HG03571 (cell line): ENCODE measurements around the gene MUC22.
"Not testable (repeated sequence)": the region's sequence is repeated elsewhere in the genome, so short reads cannot be mapped to it uniquely, and the experiment has no call there.

ENCODE experiments used
- ATAC-seq: cut with Tn5 transposase; IDR thresholded peaks from one replicate; pipeline ENCODE4 v1.9.1; 2021; ENCODE audit not compliant: unreplicated experiment

MUC22 gene

DNA sequence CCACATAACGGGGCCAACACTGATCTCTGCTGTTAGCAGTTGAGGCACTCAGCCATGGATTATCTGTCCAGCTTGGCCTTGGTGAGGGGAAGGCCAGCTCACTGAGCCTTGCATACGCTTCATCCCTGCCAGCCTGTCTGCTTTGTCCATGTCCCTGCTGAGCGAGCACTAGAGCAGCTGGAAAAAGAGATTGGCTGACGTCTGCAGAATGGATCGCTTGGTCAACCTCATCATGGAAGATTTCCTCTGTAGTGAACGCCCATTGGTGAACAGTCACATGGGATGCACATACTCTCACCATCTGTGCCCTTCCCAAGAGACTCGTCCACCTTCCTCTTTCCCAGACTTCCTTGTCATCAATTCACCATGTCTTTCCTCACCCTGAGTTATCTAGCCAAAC lies 26.9 kb downstream of the MUC22 start:
- no peak for ATAC-seq

DNA sequence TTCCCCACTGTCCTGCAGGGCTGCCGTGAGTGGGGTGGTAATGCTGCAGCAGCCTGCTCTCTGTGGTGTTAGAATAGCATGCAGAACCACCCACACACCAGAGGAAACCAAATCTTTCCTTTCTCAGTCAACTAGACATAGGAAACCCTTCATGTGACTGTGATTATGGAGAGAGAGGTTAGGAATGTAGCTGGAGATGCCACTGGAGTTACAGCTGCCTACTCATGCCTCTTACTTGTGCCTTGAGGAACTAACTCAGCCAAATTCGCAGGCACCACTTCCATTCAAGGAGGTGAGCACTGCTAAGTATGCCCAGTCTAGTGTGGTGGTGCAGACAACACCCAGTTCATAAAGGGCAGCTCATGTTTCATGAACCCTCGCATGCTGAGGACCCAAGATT lies 27.4 kb downstream of the MUC22 start:
- ATAC-seq: no peak

GRCh38 chr6:31038559-31038958 lies 28.3 kb downstream of the MUC22 start:
- no peak for ATAC-seq

GRCh38 chr6:31040801-31041200 lies 30.5 kb downstream of the MUC22 start:
- ATAC-seq: no peak

- no peak for ATAC-seq
Measured at GRCh38 chr6:31041372-31041974, 31.2 kb downstream of the MUC22 start.

GRCh38 chr6:31042806-31043205 lies 32.5 kb downstream of the MUC22 start:
- ATAC-seq: no peak

DNA sequence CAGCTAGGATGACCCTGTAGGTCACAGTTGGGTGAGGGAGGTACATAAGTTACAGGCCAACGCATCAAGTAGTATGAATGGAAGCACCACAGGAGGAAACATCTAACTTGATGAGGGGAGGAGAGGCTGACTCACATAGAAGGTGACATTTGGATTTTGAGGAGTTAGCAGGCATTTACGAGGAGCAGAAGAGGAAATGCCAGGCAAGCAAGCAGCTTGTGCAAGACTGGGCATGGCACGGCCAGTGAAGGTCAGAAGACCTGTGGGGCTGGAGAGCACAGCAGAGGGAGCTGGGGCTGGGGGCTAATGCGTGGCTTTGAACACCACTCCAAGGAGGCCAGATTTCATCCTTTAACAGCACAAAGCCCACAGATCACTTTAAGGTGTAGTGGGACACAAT lies 37.8 kb downstream of the MUC22 start:
- no peak for ATAC-seq

GRCh38 chr6:31049518-31049917 lies 39.2 kb downstream of the MUC22 start:
- ATAC-seq: no peak

DNA sequence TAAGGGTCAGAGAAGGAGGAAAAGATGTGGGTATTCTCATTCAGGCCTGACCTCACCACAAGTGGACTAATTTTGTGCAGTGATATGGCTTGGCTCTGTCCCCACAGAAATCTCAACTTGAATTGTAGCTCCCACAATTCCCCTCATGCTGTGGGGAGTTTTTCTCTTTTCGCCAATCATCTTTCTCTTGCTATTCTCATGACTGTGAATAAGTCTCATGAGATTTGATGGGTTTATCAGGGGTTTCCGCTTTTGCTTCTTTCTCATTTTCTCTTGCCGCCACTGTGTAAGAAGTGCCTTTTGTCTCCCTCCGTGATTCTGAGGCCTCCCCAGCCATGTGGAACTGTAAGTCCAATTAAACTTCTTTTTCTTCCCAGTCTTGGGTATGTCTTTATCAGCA lies 42.9 kb downstream of the MUC22 start:
- ATAC-seq: not testable (repeated sequence)

DNA sequence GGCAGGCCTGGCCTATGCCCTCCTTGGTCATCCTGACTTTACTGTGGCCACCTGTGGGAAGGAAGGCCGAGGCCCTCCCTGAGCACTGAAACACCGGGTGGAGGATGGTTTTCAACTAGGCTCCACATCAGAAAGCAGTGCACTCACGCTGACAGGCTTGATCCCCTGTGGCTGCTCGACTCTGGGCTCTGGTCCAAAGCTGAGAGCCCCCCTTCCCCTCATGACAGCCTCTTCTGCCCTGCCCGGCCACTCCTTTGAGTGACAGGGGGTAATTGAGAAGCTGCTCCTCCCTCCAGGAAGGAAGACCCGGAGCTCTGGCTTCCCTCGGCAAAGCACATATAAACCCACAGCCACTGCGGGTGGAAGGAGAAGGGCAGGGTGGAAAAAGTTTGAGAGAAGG lies 43.6 kb downstream of the MUC22 start:
- ATAC-seq: no peak

GRCh38 chr6:31055441-31055840 lies 45.2 kb downstream of the MUC22 start:
- ATAC-seq: no peak

DNA sequence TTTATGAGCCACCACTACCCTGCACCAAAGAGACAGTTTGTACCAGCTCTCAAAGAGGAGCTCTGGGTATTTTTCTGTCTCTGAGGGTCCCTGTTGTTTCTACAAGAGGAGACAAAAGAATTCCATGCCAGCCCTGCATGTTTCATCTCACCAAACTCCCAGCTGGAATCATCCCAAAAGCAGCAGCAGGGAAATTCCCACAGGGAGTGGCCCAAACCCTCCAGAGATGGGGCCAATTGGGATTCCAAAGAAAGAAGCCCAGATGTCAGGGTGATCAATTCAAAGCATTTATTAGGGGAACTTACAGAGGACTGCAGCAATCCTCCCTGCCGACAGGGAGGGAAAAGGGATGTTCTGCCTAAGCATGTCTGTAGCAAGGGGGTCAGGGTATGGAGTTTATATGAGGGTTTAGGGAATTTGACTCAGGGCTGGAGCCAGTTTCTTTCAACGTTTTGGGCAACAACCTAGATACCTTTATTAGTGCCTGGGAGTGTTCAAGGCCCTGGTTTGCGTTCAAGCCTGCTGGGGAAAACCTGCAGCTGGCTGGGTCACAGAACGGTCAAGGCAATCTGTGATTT lies 47.2 kb downstream of the MUC22 start:
- no peak for ATAC-seq

DNA sequence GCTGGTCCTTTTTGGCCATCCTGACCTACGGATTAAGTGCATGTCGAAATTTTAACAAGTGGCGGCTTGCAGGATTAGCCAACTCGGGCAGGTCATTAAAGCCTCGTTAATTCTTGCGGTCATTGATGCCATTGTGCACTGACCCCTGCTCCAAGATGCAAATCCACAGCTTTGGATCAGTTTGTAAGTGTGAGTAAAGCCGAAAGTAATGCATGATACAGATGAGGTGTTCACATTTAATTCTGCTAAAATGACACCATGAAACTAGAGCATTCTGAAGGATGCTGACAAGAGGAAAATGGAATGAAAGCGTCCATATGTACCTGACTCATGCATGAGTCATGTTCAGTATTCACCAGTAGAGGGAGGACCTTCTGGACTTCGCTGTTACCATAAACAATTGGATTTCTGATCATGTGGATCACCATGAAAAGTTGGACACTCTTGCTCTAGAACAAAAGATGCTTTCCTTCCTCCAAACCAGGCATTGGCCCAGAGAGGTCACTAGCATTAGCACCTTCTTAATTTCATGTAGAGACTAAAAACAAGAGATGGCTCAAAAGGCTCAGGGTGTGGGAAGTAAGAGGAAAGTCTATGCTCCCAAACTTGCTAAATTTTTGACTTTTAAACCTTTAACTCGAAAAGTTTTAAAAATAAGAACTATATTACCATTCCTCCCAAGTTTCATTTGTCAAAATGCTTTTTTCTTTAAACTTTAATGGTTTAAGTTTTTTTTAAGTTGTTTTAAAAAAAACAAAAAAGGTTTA lies 48.0 kb downstream of the MUC22 start:
- ATAC-seq: no peak

GRCh38 chr6:31060145-31060544 lies 49.9 kb downstream of the MUC22 start:
- ATAC-seq: no peak

DNA sequence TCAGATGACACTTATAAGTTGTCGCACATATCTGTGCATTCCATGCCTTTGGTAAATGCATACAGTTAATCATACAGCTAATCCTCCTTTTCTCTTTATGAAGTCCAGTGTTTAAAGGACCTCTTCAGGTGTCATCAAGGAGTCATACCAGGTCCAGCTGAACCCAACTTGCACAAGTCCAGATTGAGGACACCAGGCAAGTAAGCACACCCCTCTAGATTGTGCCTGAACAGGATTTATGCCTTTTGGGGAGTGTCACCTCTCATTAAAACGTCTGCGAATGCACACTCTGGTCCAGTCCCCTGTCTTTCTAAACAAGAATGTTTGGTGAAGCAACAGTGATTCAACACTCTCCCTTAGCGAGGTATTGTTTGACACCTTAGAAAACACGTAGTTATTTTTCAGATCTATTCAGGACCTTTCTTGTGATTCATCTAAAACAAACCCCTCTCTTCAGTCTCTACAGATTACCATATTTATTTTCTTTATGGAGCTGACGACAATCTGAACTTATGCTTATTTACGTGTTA lies 53.7 kb downstream of the MUC22 start:
- no peak for ATAC-seq

DNA sequence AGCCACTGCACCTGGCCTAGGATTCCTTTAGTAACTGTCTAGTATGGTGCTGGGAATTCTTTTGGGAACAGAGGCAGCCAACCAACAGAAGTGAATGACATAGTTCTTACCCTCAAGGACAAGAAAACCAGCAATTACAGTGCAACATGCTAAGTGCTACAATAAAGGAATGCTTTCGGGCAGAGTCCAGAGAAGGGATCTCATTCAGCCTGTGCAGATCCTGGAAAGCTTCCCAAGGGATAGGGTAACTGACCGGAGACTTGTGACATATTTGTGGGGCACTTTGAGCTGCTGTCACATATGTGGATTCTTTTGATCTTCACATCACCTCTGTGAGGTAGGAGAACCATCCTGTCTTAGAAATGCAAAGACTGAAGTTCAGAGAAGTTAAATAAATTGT lies 55.3 kb downstream of the MUC22 start:
- no peak for ATAC-seq

GRCh38 chr6:31067028-31067427 lies 56.8 kb downstream of the MUC22 start:
- not testable (repeated sequence) for ATAC-seq

DNA sequence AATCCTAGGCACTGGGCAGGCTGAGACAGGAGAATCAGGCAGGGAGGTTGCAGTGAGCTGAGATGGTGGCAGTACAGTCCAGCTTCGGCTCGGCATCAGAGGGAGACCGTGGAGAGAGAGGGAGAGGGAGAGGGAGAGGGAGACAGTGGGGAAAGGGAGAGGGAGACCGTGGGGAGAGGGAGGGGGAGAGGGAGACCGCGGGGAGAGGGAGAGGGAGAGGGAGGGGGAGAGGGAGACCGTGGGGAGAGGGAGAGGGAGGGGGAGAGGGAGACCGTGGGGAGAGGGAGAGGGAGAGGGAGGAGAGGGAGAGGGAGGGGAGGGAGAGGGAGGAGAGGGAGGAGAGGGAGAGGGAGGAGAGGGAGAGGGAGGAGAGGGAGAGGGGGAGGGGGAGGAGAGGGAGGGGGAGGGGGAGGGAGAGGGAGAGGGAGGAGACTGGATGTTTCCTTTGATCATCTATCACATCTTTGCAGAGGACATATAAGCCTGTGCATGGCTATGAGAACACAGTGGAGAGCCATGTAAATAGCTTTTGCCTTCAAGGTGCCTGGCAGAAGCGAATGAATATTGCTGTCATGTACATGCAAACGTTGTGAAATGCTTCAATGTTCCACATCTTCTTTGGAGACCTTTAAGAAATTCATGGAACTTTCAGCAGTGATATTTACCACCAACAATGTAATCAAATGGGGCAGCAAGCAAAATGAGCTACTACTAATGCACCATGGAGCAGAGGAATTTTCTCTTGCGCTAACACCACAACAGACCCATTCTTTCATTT lies 57.8 kb downstream of the MUC22 start:
- ATAC-seq: not testable (repeated sequence)

GRCh38 chr6:31068669-31069340 lies 58.5 kb downstream of the MUC22 start:
- no peak for ATAC-seq

DNA sequence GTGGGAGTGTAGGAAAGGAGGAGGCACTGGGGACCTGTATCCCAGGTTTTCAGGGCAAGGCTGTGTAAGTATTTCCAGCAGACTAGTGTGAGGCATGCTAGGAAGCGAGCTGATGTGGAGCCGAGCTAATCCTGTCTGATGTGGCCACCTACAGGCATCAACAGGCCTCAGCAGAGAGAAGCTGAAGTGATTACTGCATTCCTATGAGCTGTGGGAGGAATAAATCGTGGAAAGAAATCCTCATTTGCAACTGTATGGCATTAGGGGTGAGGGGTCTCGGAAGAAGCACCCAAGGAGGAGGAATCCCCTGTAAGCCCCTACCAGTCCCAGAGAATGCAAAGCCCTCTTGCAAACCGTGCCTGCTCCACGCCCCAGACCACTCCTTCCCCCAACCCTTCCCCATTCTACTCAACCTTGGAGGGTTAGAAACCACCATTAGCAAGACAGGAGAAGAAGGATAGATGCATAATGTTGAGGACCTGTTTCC lies 60.5 kb downstream of the MUC22 start:
- ATAC-seq: no peak

GRCh38 chr6:31074401-31074800 lies 64.1 kb downstream of the MUC22 start:
- no peak for ATAC-seq
